GM19397 (cell line): ENCODE data around the gene SUGCT.

Experiments used
- ATAC-seq: cut with Tn5 transposase; IDR thresholded peaks from one replicate; pipeline ENCODE4 v1.9.1; 2021; ENCODE audit warnings: mild to moderate bottlenecking, moderate library complexity; ENCODE audit not compliant: unreplicated experiment

The SUGCT gene

DNA sequence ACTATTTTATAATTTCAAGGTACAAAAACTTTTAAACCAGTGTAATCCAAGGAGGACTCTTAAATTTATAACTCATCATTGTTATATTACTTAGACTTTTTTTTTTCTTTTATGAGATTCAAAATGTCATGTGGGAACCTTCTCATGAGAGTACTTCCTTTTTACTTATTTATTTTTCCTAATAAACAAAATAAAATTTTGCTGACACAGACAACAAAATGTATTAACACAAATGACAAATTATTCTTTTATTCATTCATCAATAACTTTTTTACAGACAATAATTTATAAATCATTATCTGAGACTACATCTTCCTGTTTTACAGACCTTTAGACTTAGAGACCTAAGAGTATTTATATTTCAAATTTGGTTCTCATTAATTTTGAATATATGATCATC lies 706.2 kb downstream of the SUGCT start:
- ATAC-seq: no peak

DNA sequence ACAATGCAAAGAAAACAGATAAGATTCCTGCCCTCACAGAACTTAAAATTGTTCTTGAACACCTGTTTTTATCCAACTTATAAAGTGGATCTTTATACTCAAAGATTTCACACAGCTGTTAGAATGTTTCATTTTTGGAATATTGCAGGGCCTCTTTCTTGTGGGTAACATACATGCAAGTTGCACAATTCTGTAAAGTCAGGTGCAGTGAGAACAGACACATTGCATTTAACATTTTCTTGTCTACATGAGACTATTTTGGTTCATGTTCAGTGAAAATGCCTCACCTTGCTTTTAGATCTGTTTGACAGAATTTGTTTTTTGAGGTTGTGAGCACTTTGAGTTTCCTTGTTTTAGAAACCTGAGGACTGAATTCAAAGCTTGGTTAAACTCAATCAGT lies 707.8 kb downstream of the SUGCT start:
- no peak for ATAC-seq

DNA sequence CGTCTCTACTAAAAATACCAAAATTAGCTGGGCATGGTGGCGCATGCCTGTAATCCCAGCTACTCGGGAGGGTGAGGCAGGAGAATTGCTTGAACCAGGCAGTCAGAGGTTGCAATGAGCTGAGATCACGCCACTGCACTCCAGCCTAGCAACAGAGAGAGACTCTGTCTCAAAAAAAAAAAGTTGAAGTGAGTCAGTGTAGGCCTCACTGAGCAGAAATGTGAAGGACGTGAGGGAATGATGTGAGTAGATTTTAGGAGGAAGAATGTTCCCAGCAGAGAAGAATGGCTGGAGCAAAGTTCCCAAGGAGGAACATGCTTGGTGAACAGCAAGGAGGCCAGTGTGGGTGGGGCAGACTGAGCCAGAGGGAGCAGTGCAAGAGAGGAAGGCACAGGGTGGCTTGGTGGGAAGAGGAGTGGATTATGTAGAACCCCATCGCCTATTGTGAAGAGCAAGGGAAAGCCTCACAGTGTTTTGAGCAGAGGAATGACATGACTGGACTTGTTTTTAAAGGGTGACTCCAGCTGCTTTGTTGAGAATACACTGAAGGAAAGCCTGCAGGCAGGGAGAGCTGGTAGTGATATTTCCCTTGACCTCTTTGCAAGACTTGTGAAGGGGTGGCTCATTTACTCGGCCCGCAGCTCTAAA lies 708.7 kb downstream of the SUGCT start:
- ATAC-seq: no peak

DNA sequence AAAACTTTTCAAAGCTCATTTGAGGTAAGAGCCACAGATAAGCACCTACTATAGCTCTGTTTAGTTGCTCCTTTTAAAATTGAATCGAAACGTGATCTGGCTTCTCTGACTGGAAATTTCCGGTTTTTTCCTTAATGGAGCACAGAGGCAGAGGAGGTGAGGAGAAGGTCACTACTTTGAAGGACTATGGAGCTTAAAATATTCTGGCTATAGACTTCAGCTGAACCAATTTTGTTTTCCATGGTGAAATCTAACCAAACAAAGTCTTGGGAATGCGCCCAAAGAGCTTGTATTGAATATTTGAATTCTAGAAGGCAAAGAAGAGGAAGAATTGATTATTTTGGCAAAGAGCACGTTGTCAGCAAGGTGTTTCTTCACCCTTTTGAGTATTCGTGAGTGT lies 711.1 kb downstream of the SUGCT start:
- ATAC-seq: no peak

DNA sequence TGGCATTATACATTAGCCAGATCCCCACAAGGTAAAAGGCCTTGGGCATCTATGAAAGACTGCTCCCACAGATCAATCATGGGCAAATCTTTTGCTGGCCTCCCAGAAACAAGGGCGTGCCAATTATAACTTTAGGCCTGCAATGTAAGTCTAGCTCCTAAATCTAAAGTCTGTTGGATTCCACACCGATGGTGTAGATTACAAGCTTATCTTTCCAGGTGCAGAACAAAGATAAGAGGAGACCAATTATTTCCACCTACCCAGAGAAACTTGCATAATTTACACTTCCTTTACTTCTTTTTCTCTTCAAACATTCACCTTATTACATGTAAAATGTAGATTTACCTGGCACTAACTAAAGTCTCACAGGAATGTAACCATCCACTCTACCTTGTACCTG lies 713.1 kb downstream of the SUGCT start:
- ATAC-seq: no peak

DNA sequence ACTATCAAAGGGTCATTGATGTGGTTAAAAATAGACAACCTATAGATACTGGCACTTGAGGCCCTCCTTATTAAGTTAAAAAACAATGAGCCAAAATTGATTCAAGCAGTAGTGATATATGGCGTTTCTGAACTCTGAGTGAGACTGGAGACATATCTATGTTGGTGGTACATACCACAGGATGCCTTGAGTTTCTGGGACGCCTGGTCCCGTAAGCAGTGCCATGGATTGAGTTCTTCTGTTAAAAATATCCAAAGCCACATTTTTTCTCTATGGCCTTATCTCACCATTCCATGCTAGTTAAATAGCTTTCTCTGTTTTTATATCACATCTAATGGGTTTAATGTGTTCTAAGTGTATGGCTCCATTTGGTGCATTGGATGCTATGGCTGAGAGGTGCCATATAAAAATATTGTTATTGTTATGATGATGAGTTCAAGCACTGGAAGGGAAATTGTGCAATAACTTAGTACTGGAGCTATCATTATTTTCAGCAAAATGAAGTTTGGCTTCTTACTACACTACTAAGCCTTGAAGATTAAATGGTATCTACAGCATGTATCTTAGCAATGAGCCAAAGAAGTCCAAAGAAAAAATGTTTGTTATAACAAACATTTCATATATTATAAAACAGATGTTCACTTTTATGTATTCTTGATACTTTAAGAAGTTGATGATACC lies 713.9 kb downstream of the SUGCT start:
- no peak for ATAC-seq

DNA sequence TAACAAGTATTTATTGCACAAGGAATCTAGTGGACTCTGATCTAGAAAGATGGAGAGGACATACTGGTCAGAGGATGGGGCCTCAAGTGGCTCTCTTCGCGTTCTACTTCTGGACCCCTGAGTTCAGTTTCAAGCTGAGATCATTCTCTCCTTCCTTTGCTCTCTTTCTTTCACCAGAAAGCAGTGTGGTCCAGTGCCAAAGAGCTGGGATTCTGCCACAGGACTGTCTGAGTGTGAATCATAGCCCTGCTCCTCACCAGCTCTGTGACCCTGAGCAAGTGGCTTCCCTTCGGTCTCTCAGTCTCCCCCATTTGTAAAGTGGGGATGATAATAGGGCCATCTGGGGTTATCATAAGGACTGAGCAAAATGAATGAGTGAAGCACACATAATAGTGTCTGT lies 715.2 kb downstream of the SUGCT start:
- no peak for ATAC-seq

DNA sequence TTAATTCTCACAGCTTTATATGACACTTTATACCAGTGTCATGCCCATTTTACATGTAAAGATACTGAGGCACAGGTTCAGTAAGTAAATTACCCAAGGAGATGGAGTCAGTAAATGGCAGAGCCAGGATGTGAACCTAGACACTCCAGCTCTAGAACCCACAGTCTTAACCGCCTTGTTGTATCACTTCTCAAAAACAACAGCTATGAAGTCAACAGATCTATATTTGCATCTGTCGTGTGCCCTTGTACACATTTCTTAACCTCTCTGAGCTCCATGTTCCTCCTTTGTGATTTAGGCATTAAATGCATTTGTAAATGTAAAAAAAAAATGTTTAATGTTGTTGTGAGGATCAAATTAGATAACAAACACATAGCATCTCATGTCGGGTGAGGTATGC lies 716.2 kb downstream of the SUGCT start:
- ATAC-seq: no peak

DNA sequence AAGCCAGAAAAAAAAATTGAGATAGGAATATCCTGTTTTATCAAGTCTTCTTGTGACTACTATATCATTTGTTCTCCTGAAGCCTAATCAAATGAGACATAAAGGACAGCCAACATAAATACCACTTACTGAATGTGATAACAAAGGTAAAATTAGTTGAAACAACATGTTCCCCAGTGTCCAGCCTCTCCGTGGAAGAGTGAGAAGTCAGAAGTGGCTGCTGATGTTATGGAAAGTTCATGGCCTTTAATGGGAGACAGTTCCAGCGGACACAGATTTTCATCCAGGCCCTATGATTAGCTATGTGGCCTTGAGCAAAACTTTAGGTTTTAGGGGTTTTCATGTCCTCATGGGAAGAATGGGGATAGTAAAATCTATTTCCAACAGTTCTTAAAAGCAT lies 724.3 kb downstream of the SUGCT start:
- ATAC-seq: no peak

DNA sequence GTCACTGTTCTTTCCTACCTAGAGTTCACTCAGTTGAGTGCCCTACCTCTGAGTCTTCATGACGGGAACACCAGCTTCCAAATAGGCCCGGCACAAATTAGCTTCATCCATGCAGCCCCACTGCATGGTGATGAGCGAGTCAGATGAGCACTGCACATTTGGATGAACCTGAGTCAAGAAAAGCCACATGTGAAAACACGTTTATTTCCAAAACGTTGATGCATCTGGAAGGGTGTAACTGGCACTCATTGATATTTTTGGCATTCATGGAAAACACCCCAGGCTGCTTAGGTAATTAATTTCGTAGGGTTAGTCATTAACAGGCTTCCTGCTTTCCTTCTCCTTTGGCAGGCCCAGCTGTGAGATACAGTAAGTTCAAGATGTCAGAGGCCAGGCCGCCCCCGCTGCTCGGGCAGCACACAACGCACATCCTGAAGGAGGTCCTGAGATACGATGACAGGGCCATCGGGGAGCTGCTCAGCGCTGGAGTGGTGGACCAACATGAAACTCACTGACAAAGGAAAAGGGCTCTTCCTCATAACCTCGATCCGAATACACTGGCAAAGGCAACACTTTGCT lies 725.2 kb downstream of the SUGCT start:
- no peak for ATAC-seq

DNA sequence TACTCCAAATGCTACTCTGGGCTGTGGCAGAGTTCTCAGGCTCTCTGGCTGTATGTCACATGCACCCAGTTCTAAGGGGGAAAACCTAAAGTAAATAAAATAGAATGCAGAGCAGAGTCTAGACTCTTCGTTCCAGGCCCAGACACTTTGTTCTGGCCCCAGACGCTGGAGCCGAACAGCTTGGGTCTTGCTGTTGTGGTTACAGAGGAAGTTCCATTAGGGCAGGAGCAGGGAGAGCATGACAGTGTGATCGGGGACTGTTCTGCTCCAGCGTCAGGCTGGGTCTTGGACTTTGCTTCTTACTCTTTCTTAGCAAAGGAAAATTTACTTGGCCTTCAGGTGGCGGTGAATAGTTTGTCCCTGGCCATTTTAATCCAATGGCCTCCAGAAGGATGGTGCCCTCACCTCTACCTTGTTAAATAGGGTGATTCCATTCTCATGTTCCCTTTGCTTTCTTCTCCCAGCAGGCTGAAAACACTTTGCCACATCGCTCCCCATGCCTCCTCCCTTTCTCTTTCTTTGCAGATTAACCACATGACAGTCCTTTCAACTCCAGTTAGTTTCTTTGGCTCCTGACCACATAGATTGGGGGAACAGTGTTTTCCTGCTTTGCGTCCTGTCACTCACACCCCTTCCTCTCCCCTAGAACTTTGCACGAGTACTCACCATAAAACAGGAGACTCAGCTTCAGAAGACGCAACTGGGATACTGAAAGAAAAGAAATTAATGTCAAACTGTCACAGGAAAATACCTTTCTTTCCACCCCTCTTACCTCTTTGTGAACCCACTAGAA lies 730.8 kb downstream of the SUGCT start:
- ATAC-seq: no peak

DNA sequence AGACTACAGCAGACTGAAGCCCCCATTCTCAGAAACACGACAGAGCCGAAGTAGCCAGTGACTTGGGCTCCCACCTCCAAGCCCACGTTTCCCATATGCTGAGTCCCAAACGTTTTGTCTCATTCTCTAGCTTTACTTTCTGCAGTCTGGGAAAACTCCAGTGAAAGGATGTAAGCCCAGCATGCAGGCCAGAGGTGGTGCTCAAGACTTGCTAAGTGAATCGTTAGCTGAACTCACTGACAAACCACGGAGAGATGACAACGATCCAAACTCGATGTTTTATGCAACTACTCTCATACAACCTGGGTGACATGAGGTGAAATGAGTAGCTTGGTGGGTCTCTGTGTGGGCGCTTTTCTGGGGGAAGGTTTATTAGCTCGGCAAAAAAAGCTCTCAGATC lies 731.8 kb downstream of the SUGCT start:
- ATAC-seq: no peak

DNA sequence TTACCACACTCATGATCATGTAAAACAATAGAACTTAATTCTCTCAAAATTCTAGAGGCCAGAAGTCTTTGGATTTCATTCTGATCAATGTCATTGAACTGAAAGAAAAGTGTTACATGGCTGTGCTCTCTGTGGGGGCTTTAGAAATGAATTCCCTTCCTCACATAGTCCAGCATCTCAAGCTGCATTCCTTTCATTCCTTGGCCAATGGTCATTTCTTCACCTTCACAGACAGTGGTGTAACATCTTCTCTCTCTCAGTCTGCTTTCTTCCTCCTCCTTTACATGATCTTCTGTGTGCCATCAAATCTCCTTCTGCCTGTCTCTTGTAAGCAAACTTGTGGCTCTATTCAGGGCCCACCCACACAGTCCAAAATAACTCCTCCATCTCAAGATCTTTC lies 735.3 kb downstream of the SUGCT start:
- ATAC-seq: no peak

DNA sequence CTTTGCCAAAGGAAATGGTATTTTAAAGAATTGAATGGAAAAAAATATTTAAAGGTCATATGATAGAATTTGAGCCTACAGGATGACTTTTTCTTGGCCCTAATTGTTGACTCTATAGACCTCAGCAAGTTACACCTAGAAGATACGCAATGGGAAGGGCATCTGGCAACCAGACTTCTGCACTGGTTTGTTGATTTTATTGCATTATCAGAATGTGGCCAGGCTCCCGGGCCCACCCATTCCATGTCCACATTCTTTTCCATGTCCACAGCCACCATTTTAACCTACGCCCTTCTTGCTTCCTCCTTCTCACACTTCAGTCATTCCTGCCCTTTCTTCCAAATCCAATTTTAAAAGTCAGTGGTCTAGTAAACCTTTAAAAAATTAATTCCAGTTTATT lies 738.4 kb downstream of the SUGCT start:
- ATAC-seq: no peak

DNA sequence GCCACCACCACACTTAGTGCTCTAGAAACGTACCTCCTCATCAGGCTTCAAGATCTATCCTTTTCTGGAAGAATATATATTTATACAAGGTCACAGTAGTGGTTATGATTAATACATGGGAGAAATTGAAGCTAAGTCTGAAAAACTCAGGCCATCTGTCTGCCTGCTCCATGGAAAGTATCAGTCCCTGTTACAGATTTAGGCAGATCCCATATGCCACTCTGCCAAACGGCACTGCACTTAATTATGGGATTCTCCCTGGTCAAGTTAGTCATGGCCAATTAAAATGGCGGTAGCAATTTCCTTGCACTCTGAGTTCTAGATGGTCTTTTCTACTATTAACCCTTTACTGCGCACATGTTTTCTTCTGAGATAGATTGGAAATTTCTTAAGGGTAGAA lies 740.0 kb downstream of the SUGCT start:
- no peak for ATAC-seq

DNA sequence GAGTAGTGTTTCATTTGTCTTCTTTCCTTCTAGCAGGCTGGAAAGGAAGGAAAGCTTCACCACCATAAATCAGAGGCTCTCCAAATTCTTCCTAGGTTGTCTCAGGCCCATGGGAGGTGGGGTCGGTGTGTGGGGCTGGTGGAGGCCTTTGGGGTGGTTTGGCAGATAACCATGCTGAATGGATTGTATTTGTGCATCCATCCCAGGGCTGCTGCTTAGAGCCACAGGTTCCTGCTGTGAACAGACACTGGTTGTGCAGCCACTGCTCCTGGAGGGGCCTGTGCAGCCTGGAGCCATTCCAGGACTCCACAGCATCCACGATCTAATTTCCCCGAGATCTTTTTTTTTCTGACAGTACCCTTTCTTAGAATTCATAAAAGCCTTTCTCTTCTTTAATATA lies 741.8 kb downstream of the SUGCT start:
- no peak for ATAC-seq

DNA sequence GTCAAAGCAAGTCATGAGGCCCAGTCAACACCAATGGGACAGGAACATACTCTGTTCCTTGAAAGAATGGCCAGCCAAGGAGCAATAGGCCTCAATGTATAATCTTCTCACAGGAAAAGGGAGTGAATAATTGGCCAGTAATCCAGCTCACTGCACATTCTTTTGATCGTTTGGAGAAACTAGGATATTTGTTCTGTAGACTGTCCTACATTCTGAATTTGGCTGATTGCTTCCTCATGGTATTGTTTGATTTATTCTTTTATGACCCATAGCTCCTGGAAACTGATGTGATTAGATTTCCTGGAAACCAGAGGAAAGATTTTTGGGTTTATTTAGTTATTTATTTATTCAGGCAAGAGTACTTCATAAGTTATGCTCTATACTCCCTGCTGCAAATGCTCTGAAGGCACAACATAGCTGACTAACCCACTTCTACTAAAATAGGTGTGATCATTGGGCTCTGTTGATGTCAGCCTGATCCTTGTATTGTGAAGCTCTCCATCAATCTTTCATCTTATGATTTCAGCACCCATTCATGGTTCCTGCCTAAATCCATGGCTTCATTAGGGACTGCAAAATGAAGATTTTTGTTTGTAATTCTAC lies 745.2 kb downstream of the SUGCT start:
- no peak for ATAC-seq

DNA sequence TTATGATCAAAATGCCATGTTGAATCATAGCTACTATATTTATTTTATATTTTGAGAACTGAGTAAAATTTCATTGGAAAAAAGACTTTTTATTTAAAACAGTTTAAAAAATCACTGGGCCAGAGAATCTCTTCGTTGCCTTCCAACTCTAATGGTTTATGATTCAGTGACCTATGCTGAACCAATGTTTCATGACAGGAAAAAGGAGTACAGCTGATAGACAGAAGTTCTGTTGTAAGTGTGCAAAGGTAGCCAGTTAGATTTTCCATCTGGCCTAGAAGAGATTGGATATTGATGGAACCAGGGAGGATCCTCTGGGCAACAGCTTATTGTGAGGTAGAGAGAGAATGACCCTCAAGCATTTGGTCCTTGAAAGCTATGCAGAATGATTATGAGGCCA lies 745.8 kb downstream of the SUGCT start:
- ATAC-seq: no peak

DNA sequence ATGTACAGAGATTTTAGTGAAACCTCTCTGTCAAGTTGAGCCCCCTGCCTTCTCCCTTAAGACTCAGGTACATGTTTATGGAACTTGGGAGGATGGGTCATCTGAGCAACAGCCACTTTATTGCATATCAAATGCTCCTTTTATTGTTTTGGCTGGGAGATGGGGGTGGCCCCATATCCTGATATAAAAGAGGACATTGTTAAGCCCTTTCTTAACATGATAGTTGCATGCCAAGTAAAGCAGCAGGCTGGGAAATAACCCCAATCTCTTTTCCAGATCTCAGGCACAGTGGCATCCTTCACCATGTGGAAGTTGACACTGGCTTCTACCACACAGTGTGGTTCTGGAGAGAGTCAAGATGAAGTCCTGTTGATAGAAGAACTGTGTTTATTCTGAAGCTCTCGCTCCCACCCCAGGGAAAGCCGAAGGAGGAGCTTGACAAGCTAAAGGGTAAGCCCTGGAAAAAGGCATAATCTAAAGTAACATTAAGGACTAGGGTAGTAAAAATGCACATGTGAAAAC lies 746.7 kb downstream of the SUGCT start:
- no peak for ATAC-seq

DNA sequence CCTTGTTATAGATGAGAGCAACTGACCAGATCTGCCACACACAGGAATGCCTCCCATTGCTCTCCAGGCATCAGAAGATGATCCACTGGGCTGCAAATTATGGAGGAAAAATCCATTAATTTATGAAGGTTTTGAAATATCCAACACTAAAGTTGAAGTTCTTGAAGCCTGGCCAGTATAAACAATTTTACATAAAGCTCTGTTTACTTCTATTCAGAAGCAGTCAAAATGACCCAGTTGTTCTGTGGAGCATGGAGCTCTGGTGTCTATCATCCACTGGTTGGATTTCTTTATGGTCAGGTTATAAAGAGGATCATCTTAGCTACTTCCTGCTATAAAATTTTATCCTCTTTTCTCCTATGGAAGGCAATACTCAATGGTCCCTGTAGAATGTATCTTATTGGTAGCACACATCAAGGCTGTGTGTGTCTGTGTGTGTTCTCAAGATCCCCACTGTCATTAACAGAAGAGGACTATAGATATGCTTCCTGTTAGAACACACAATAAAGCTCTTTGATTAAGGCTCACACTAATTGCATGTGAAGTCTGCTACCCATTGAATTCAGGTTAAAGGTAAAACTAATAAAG lies 747.4 kb downstream of the SUGCT start:
- ATAC-seq: no peak

DNA sequence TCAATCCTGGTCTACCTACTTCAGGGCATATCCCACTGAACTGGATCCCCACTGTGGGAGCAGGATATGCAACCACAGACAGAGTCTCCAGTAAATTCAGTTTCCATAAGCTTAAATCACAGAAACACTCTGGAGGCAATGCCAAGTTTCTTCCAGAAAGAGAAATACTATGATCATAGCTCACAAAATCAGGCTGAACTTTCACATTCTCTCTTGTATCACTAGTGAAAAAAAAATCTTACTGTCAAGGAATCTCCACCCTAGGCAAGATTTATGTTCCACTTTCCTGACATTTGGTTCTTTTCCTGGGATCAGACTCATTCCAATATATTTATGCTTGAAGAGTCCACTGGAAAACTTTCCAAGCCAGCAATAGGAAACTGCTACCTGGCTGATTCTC lies 749.0 kb downstream of the SUGCT start:
- no peak for ATAC-seq
